Chondrocyte (in vitro differentiated cells): ENCODE measurements around the gene IL12RB2. TPM values are rescaled to one million over a fixed set of nuclear protein-coding genes. Genes with fewer than 3 reads are reported as not detected.

Experiments
- DNase-seq: peaks from one replicate; pipeline ENCODE4 v3.0.0; 2021; ENCODE audit warnings: mixed read lengths, low spot score
- H3K27ac Mint-ChIP-seq: one replicate; pipeline ENCODE4 v1.8.0; 2021; ENCODE audit warnings: mild to moderate bottlenecking, moderate library complexity, mixed read lengths; ENCODE audit not compliant: unreplicated experiment
- H3K27me3 Mint-ChIP-seq: 2 replicates; pipeline ENCODE4 v1.8.0; 2021; ENCODE audit warnings: low read depth, mixed read lengths
- H3K36me3 Mint-ChIP-seq: 2 replicates; pipeline ENCODE4 v1.8.0; 2021; ENCODE audit warnings: low read depth, mixed read lengths
- H3K4me1 Mint-ChIP-seq: 2 replicates; pipeline ENCODE4 v1.8.0; 2021; ENCODE audit warnings: low read depth, mild to moderate bottlenecking, mixed read lengths
- H3K4me3 Mint-ChIP-seq: one replicate; pipeline ENCODE4 v1.8.0; 2021; ENCODE audit warnings: mild to moderate bottlenecking, moderate library complexity, mixed read lengths; ENCODE audit not compliant: unreplicated experiment
- H3K9me3 Mint-ChIP-seq: 2 replicates; pipeline ENCODE4 v1.8.0; 2021; ENCODE audit warnings: low read depth, mixed read lengths
- total RNA-seq: library from RNA; stranded (reverse); gene quantifications from 3 replicates; pipeline ENCODE4 v1.2.1, GENCODE V29; 2021
- TF ChIP-seq, protein P1 (sequence below): fragments of 200-600 bp; sonication (generic); IDR thresholded peaks from 2 replicates; pipeline ENCODE4 v1.5.0; 2021; ENCODE audit warnings: antibody characterized with exemption, mild to moderate bottlenecking, moderate library complexity

The IL12RB2 gene
- total RNA-seq, 1 donor from 2014 or later, result not detected

DNA sequence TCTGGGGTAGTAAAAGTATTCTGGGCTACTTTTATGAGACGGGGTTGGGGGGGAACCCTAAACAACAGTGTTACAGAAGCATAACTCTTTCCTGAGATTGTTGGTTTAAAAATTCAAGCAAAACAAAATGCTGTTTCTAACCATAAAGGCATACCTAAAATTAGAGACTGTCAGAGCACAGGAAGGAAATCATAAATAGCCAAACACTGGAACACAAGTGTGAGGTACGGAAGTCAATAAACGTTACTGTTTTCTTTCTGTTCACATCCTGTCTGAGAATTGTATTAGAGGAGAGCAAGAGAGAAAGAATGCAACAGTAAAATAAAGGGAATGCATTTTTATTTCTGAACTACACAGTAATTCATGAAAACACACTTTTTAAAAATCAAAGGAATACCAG is 42.8 kb upstream of the IL12RB2 start:
- H3K9me3 Mint-ChIP-seq, result no peaks in the 10 kb centered on the region
- H3K36me3 Mint-ChIP-seq, result no peaks in the 10 kb centered on the region
- peaks cover 10% of the 10 kb centered on the region for H3K27me3 Mint-ChIP-seq
- H3K27ac Mint-ChIP-seq, result no peak overlapping the region
- TF ChIP-seq, protein P1, sequence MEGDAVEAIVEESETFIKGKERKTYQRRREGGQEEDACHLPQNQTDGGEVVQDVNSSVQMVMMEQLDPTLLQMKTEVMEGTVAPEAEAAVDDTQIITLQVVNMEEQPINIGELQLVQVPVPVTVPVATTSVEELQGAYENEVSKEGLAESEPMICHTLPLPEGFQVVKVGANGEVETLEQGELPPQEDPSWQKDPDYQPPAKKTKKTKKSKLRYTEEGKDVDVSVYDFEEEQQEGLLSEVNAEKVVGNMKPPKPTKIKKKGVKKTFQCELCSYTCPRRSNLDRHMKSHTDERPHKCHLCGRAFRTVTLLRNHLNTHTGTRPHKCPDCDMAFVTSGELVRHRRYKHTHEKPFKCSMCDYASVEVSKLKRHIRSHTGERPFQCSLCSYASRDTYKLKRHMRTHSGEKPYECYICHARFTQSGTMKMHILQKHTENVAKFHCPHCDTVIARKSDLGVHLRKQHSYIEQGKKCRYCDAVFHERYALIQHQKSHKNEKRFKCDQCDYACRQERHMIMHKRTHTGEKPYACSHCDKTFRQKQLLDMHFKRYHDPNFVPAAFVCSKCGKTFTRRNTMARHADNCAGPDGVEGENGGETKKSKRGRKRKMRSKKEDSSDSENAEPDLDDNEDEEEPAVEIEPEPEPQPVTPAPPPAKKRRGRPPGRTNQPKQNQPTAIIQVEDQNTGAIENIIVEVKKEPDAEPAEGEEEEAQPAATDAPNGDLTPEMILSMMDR, result no peak
- DNase-seq, result no peak
- H3K4me3 Mint-ChIP-seq, result no peak overlapping the region
- H3K4me1 Mint-ChIP-seq, result no peaks in the 10 kb centered on the region

DNA sequence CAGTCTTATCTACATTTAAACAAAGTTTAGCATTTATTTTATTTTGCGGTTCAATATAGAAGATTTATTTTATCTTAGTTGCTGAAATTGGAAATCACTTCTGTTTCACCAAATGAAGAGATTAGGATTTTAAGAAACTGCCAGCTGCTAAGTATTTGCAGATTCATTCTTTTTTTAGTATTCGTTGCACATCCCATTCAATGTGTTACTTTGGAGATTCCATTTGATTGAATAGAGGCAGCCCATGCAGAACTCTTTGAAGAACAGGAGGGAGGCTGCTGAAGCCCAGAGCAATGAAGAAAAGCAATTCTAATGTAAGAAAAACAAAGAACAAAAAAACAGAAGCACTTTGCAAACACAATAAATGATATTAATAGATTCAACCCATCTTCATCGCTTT is 38.6 kb upstream of the IL12RB2 start:
- TF ChIP-seq, protein P1, result no peak
- no peaks in the 10 kb centered on the region for H3K4me1 Mint-ChIP-seq
- peaks cover 12% of the 10 kb centered on the region for H3K9me3 Mint-ChIP-seq

DNA sequence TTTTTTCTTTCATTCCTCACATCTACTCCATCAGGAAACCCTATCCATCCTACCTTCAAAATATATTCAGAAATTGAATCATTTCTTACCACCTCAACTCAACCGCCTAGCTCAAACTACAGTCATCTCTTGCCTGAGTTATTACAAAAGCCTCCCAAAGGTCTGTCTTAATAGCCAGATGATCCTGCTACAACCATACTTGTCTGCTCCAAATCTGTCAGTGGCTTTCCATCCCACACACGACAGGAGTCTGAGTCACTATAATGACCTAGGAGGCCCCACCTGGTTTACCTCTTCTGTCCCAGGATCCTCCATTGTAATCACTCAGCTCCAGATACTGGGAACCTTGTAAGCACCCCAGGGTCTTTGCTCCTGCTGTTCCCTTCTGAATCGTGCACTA is 37.1 kb upstream of the IL12RB2 start:
- peaks cover 17% of the 10 kb centered on the region for H3K27me3 Mint-ChIP-seq

More for the DNA sequence above, 38.6 kb upstream of the IL12RB2 start:
- H3K27me3 Mint-ChIP-seq, result peaks cover 12% of the 10 kb centered on the region
- H3K36me3 Mint-ChIP-seq, result no peaks in the 10 kb centered on the region
- DNase-seq, result no peak
- no peak overlapping the region for H3K4me3 Mint-ChIP-seq
- H3K27ac Mint-ChIP-seq, result no peak overlapping the region

DNA sequence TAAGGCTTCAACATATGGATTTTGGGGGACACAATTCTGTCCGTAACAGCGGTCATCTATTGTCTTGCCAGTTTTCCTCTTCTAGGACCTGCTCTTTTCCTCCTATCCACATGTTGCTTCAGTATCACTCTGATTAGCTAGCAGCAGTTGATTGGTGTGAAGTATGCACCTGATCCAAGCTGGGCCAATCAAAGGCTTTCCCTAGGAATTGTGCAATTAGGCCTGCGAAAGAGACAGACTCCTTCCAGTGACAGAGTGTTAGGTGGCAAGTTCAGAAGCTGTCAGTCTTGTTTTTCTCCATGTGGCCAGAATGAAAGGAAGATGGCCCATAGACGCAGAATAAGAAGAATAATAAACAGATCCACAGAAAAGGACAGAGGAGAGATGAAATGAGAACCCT is 34.1 kb upstream of the IL12RB2 start:
- H3K36me3 Mint-ChIP-seq, result no peaks in the 10 kb centered on the region
- no peak overlapping the region for H3K27ac Mint-ChIP-seq
- peaks cover 21% of the 10 kb centered on the region for H3K27me3 Mint-ChIP-seq
- H3K4me3 Mint-ChIP-seq, result no peak overlapping the region
- no peaks in the 10 kb centered on the region for H3K4me1 Mint-ChIP-seq
- TF ChIP-seq, protein P1, result no peak
- peaks cover 20% of the 10 kb centered on the region for H3K9me3 Mint-ChIP-seq
- DNase-seq, result no peak

More for the DNA sequence above, 37.1 kb upstream of the IL12RB2 start:
- no peak for DNase-seq
- Mint-ChIP-seq H3K4me1 (no peaks in the 10 kb centered on the region), H3K4me3 (no peak overlapping the region), H3K36me3 (no peaks in the 10 kb centered on the region), H3K27ac (no peak overlapping the region), H3K9me3 (peaks cover 12% of the 10 kb centered on the region)
- TF ChIP-seq, protein P1, result no peak

DNA sequence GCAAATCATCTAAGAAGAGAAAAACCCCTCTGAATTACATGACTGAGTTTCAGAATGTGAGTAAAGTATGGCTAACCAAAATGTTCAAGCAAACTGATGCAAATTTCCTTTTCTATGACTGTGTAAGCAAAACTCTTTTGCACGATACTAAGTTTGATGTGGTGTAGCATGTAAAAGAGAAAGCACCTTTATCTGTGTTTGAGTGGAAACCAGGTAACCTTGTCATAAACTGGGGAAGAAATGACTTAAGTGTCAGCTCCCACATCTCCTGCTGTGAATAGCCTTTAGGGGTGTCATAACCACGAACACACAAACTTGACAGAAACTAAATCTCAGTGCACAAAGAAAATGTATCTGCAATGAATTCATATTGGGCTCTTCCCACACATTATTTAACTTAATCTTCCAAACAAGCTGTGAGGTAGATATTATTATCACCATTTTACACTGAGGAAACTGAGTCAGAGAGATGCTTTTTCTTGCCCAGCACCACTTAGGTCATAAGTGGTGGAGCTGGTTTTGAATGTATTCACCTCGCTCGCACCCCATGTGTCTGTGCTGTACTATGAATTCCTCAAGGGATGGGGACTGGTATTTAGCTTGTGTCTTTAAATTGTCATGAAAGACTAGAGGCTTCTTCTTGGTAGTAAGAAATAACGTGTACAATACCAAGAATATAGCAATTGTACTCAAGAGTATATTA is 32.9 kb upstream of the IL12RB2 start:
- H3K36me3 Mint-ChIP-seq, result no peaks in the 10 kb centered on the region
- no peak overlapping the region for H3K27ac Mint-ChIP-seq
- H3K4me1 Mint-ChIP-seq, result no peaks in the 10 kb centered on the region
- H3K9me3 Mint-ChIP-seq, result peaks cover 20% of the 10 kb centered on the region
- TF ChIP-seq, protein P1, result no peak
- no peak for DNase-seq
- peaks cover 20% of the 10 kb centered on the region for H3K27me3 Mint-ChIP-seq
- no peak overlapping the region for H3K4me3 Mint-ChIP-seq
